ENCODE data around the gene HSD17B12.
"Not testable (repeated sequence)": the region's sequence is repeated elsewhere in the genome, so short reads cannot be mapped to it uniquely, and the experiment has no call there.

Gene HSD17B12

GRCh38 chr11:43680521-43681400 lies at the start of gene HSD17B12:
HSD17B12 (plus strand) TSS chr11:43680738; CDS start chr11:43680828, 90 bp downstream.
- in situ Hi-C loops (cut with HindIII; ENCODE audit: low sequenced_read_pairs), result no loop called here

- in situ Hi-C loops (cut with HindIII; ENCODE audit: low sequenced_read_pairs), result no loop called here
These were observed 48.8 kb upstream of the HSD17B12 start for GRCh38 chr11:43631732-43632131.

GRCh38 chr11:43632181-43632580 lies 48.4 kb upstream of the HSD17B12 start:
- in situ Hi-C loops (cut with HindIII; ENCODE audit: low sequenced_read_pairs), result no loop called here

GRCh38 chr11:43638717-43639116 lies 41.8 kb upstream of the HSD17B12 start:
- in situ Hi-C loops (cut with HindIII; ENCODE audit: low sequenced_read_pairs), result no loop called here

- in situ Hi-C loops (cut with HindIII; ENCODE audit: low sequenced_read_pairs), result no loop called here
These were observed 41.3 kb upstream of the HSD17B12 start for GRCh38 chr11:43639224-43639623.

GRCh38 chr11:43639920-43640319 lies 40.6 kb upstream of the HSD17B12 start:
- in situ Hi-C loops (cut with HindIII; ENCODE audit: low sequenced_read_pairs), result no loop called here

- in situ Hi-C loops (cut with HindIII; ENCODE audit: low sequenced_read_pairs), result no loop called here
These were observed 36.5 kb upstream of the HSD17B12 start for GRCh38 chr11:43643898-43644620.

- in situ Hi-C loops (cut with HindIII; ENCODE audit: low sequenced_read_pairs), result no loop called here
These were observed 35.8 kb upstream of the HSD17B12 start for GRCh38 chr11:43644621-43645299.

- in situ Hi-C loops (cut with HindIII; ENCODE audit: low sequenced_read_pairs), result no loop called here
These were observed 33.8 kb upstream of the HSD17B12 start for GRCh38 chr11:43646767-43647166.

GRCh38 chr11:43648888-43649287 lies 31.6 kb upstream of the HSD17B12 start:
- in situ Hi-C loops (cut with HindIII; ENCODE audit: low sequenced_read_pairs), result no loop called here

GRCh38 chr11:43649501-43649900 lies 31.0 kb upstream of the HSD17B12 start:
- in situ Hi-C loops (cut with HindIII; ENCODE audit: low sequenced_read_pairs), result no loop called here

GRCh38 chr11:43649921-43650320 lies 30.6 kb upstream of the HSD17B12 start:
- in situ Hi-C loops (cut with HindIII; ENCODE audit: low sequenced_read_pairs), result no loop called here

- in situ Hi-C loops (cut with HindIII; ENCODE audit: low sequenced_read_pairs), result not testable (repeated sequence)
These were observed 17.5 kb upstream of the HSD17B12 start for GRCh38 chr11:43663018-43663417.

GRCh38 chr11:43664295-43664694 lies 16.2 kb upstream of the HSD17B12 start:
- in situ Hi-C loops (cut with HindIII; ENCODE audit: low sequenced_read_pairs), result no loop called here

- in situ Hi-C loops (cut with HindIII; ENCODE audit: low sequenced_read_pairs), result not testable (repeated sequence)
These were observed 9.3 kb upstream of the HSD17B12 start for GRCh38 chr11:43671284-43671683.

GRCh38 chr11:43674560-43674959 lies 6.0 kb upstream of the HSD17B12 start:
- in situ Hi-C loops (cut with HindIII; ENCODE audit: low sequenced_read_pairs), result no loop called here

- in situ Hi-C loops (cut with HindIII; ENCODE audit: low sequenced_read_pairs), result no loop called here
These were observed 3.6 kb upstream of the HSD17B12 start for GRCh38 chr11:43676933-43677332.

GRCh38 chr11:43681401-43681942 lies 934 bp downstream of the HSD17B12 start:
- in situ Hi-C loops (cut with HindIII; ENCODE audit: low sequenced_read_pairs), result no loop called here

GRCh38 chr11:43682081-43682480 lies 1.5 kb downstream of the HSD17B12 start:
- in situ Hi-C loops (cut with HindIII; ENCODE audit: low sequenced_read_pairs), result not testable (repeated sequence)

GRCh38 chr11:43685440-43685839 lies 4.9 kb downstream of the HSD17B12 start:
- in situ Hi-C loops (cut with HindIII; ENCODE audit: low sequenced_read_pairs), result no loop called here

GRCh38 chr11:43686207-43686606 lies 5.7 kb downstream of the HSD17B12 start:
- in situ Hi-C loops (cut with HindIII; ENCODE audit: low sequenced_read_pairs), result no loop called here

Data from DLD1 (cell line).